Activated naive CD4-positive, alpha-beta T cell treated with anti-CD3 and anti-CD28 coated beads, Interleukin-2, amount 50 U/mL, for 24 hours (primary cell): ENCODE data around the gene SCAF4.
"Not testable (repeated sequence)": the region's sequence is repeated elsewhere in the genome, so short reads cannot be mapped to it uniquely, and the experiment has no call there.

Source experiments
- H3K27ac Mint-ChIP-seq: one replicate; pipeline ENCODE4 v1.8.0; 2021; ENCODE audit warnings: mild to moderate bottlenecking, mixed read lengths
- H3K27me3 Mint-ChIP-seq: one replicate; pipeline ENCODE4 v1.8.0; 2021; ENCODE audit warnings: mixed read lengths
- H3K36me3 Mint-ChIP-seq: one replicate; pipeline ENCODE4 v1.8.0; 2021; ENCODE audit warnings: mixed read lengths
- H3K4me1 Mint-ChIP-seq: one replicate; pipeline ENCODE4 v1.8.0; 2021; ENCODE audit warnings: mixed read lengths
- H3K4me3 Mint-ChIP-seq: one replicate; pipeline ENCODE4 v1.8.0; 2021; ENCODE audit warnings: mild to moderate bottlenecking, mixed read lengths
- H3K9me3 Mint-ChIP-seq: one replicate; pipeline ENCODE4 v1.8.0; 2021; ENCODE audit warnings: mixed read lengths

The SCAF4 gene

GRCh38 chr21:31731857-31732596 is at the start of gene SCAF4:
TSS of gene SCAF4 (minus strand) at chr21:31732118. CDS start at chr21:31731692, 426 bp downstream.
- Mint-ChIP-seq H3K4me3 (no peak within 1 kb of the TSS), H3K4me1 (peaks cover 16% of the 10 kb centered on the region), H3K27me3 (no peaks in the 10 kb centered on the region), H3K9me3 (no peaks in the 10 kb centered on the region), H3K27ac (peak within 1 kb of the TSS; percentile 71), H3K36me3 (no peaks in the 10 kb centered on the region)

- Mint-ChIP-seq H3K36me3 (no peaks in the 10 kb centered on the region), H3K9me3 (no peaks in the 10 kb centered on the region), H3K27me3 (peaks cover 2% of the 10 kb centered on the region), H3K4me1 (peaks cover 3% of the 10 kb centered on the region), H3K4me3 (no peak overlapping the region), H3K27ac (no peak overlapping the region)
These were observed 49.0 kb upstream of the SCAF4 start for GRCh38 chr21:31780944-31781343.

GRCh38 chr21:31778546-31778945 is 46.6 kb upstream of the SCAF4 start:
- peaks cover 2% of the 10 kb centered on the region for H3K27me3 Mint-ChIP-seq
- no peaks in the 10 kb centered on the region for H3K36me3 Mint-ChIP-seq
- no peak overlapping the region for H3K27ac Mint-ChIP-seq
- H3K4me1 Mint-ChIP-seq: no peaks in the 10 kb centered on the region
- no peak overlapping the region for H3K4me3 Mint-ChIP-seq
- no peaks in the 10 kb centered on the region for H3K9me3 Mint-ChIP-seq

- no peak overlapping the region for H3K4me3 Mint-ChIP-seq
- no peaks in the 10 kb centered on the region for H3K36me3 Mint-ChIP-seq
- no peaks in the 10 kb centered on the region for H3K9me3 Mint-ChIP-seq
- no peak overlapping the region for H3K27ac Mint-ChIP-seq
- H3K4me1 Mint-ChIP-seq: no peaks in the 10 kb centered on the region
- H3K27me3 Mint-ChIP-seq: peaks cover under 1% of the 10 kb centered on the region
These were observed 45.9 kb upstream of the SCAF4 start for GRCh38 chr21:31777857-31778256.

- no peak overlapping the region for H3K4me3 Mint-ChIP-seq
- H3K36me3 Mint-ChIP-seq: no peaks in the 10 kb centered on the region
- no peak overlapping the region for H3K27ac Mint-ChIP-seq
- no peaks in the 10 kb centered on the region for H3K4me1 Mint-ChIP-seq
- no peaks in the 10 kb centered on the region for H3K27me3 Mint-ChIP-seq
- no peaks in the 10 kb centered on the region for H3K9me3 Mint-ChIP-seq
These were observed 42.1 kb upstream of the SCAF4 start for GRCh38 chr21:31774031-31774430.

DNA sequence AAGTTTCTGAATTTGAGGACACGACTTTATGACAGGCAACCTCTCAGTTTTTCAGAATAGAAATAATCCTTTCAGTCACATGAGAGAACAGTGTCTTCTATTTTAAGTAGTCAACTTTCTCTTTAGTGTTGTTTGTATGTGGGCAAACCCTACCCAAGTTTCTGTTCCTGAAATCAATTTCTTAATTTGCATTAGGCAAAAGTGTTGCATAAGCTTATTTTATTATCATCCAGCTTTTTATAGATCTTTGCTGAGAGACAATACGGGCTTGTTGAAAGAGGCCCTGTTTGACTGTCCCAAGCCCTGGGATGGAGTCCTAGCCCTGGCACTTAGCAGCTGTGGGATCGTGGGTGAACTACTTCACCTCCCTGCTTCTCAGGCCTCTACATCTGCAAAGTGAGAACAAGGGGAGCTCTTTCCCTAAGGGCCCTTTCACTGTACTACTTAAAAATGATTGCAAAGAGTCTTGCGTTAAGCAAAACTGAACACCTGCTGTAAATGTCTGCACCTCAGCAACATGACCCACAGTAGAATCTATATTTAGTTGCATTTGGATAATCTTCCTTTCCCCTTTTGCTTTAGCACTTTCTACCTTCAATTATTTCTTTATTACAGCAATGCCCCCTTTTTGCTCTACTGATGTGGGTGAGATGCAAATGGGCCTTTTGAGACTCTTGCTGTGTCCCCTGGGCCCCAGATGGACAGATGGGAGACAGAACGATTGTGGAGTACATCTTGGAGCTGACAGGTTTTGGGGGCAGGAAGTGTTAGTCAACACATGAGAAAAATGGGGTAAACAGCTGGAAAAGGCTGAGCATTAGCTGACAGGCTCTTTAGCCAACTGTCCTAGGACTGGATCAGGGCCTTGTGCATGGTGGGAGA is 41.0 kb upstream of the SCAF4 start:
- Mint-ChIP-seq H3K4me1 (no peaks in the 10 kb centered on the region), H3K27ac (no peak overlapping the region), H3K9me3 (peaks cover 4% of the 10 kb centered on the region), H3K4me3 (no peak overlapping the region), H3K27me3 (no peaks in the 10 kb centered on the region), H3K36me3 (no peaks in the 10 kb centered on the region)

DNA sequence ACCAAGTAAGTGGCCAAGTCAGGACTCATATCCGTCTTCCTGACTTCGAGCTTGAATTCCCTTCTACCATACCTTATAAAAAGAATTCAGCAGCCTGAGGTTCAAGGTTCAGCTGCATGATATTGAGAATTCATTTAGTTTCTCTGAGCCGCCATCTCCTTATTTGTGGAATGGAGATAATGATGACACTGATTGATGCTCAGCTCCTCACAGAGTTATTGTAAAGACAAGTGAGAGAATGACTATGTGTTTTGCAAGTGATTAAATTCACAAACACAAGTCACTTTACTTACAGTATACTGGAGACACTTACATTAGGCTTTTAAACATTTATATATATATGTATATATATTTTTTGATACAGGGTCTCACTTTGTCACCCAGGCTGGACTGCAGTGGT is 39.8 kb upstream of the SCAF4 start:
- no peak overlapping the region for H3K4me3 Mint-ChIP-seq
- peaks cover 4% of the 10 kb centered on the region for H3K9me3 Mint-ChIP-seq
- no peaks in the 10 kb centered on the region for H3K4me1 Mint-ChIP-seq
- H3K27ac Mint-ChIP-seq: no peak overlapping the region
- no peaks in the 10 kb centered on the region for H3K27me3 Mint-ChIP-seq
- H3K36me3 Mint-ChIP-seq: no peaks in the 10 kb centered on the region

DNA sequence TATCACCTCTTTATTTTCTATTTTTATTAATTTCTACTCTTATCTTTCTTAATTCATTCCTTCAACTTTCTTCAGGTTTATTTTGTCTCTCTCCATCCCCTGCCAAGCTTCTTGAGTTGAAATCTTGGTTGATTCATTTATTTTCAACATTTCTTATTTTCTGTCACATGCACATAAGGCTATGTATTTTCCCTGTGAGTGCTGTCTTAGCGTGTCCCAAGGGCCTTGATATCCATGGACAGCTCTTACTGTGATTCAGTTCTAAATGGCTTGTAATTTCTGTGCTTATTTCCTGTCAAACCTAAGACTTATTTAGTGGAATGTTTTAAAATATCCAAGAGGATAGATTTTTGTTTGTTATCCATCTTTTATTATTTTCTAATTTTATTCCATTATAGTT is 36.8 kb upstream of the SCAF4 start:
- Mint-ChIP-seq H3K27me3 (no peaks in the 10 kb centered on the region), H3K4me1 (no peaks in the 10 kb centered on the region), H3K36me3 (no peaks in the 10 kb centered on the region), H3K9me3 (peaks cover 4% of the 10 kb centered on the region), H3K27ac (no peak overlapping the region), H3K4me3 (no peak overlapping the region)

- Mint-ChIP-seq H3K4me3 (no peak overlapping the region), H3K36me3 (no peaks in the 10 kb centered on the region), H3K4me1 (no peaks in the 10 kb centered on the region), H3K9me3 (peaks cover 4% of the 10 kb centered on the region), H3K27me3 (no peaks in the 10 kb centered on the region), H3K27ac (no peak overlapping the region)
These were observed 35.0 kb upstream of the SCAF4 start for GRCh38 chr21:31766899-31767298.

DNA sequence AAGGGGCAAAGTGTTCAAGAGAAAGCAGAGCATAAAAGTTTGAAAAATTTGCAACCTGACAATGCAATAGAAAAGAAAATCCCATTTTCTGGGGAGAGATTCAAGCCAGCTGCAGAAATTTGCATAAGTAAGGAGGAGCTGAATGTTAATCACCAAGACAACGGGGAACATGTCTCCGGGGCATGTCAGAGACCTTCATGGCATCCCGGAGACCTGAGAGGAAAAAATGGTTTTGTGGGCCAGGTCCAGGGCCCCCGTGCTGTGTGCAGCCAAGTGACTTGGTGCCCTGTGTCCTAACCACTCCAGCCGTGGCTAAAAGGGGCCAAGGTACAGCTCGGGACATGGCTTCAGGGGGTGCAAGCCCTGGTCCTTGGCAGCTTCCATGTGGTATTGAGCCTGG is 33.9 kb upstream of the SCAF4 start:
- H3K4me1 Mint-ChIP-seq, H3K36me3 Mint-ChIP-seq, H3K27ac Mint-ChIP-seq, H3K27me3 Mint-ChIP-seq, H3K9me3 Mint-ChIP-seq, H3K4me3 Mint-ChIP-seq: not testable (repeated sequence)

GRCh38 chr21:31760931-31761330 is 29.0 kb upstream of the SCAF4 start:
- H3K36me3 Mint-ChIP-seq: no peaks in the 10 kb centered on the region
- peaks cover 2% of the 10 kb centered on the region for H3K27me3 Mint-ChIP-seq
- no peaks in the 10 kb centered on the region for H3K9me3 Mint-ChIP-seq
- no peaks in the 10 kb centered on the region for H3K4me1 Mint-ChIP-seq
- no peak overlapping the region for H3K4me3 Mint-ChIP-seq
- H3K27ac Mint-ChIP-seq: no peak overlapping the region

- Mint-ChIP-seq H3K9me3 (no peaks in the 10 kb centered on the region), H3K4me1 (no peaks in the 10 kb centered on the region), H3K27ac (no peak overlapping the region), H3K4me3 (no peak overlapping the region), H3K36me3 (no peaks in the 10 kb centered on the region), H3K27me3 (peaks cover 2% of the 10 kb centered on the region)
These were observed 24.9 kb upstream of the SCAF4 start for GRCh38 chr21:31756787-31757186.

GRCh38 chr21:31755027-31755426 is 23.1 kb upstream of the SCAF4 start:
- Mint-ChIP-seq H3K9me3 (no peaks in the 10 kb centered on the region), H3K27ac (no peak overlapping the region), H3K36me3 (no peaks in the 10 kb centered on the region), H3K4me1 (no peaks in the 10 kb centered on the region), H3K27me3 (peaks cover 2% of the 10 kb centered on the region), H3K4me3 (no peak overlapping the region)

- Mint-ChIP-seq H3K9me3 (no peaks in the 10 kb centered on the region), H3K4me1 (no peaks in the 10 kb centered on the region), H3K27me3 (no peaks in the 10 kb centered on the region), H3K27ac (no peak overlapping the region), H3K4me3 (no peak overlapping the region), H3K36me3 (no peaks in the 10 kb centered on the region)
These were observed 22.7 kb upstream of the SCAF4 start for GRCh38 chr21:31754708-31754960.

DNA sequence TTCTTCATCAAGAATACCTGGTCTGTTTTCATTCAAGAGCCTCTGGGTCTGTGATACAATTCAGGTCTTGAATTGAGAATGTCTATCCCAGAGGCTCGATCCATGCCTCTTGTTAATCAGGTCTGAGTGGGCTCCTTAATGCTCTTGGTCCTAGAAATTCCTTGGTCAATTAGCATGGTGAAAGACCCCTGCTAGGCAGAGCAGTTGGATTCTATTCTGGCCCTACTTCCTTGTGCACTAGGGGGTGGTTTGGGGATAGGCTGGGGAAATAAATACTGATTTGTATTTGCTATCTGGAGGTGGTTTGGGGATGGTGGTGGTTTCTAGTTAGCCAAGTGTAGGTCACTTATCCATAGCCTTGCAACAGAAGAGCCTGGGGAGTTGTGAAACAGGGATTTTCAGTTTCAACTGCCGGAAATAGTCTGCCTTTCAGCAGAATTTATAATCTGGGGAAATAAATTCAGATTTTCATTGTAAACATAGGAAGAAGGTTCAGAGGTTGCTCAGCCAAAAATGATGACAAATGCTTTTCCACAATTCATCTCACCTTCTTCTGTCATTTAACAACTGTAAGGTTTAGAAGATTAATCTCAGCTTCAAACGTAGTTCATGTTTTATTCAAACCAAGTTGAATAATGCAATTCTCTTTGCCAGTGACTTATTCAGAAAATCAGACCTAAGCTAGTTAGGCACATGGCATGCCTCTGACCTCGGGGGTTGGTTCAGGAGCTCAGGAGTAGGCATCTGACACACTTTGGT is 22.2 kb upstream of the SCAF4 start:
- Mint-ChIP-seq H3K9me3 (no peaks in the 10 kb centered on the region), H3K27ac (no peak overlapping the region), H3K4me3 (no peak overlapping the region), H3K36me3 (no peaks in the 10 kb centered on the region), H3K4me1 (no peaks in the 10 kb centered on the region), H3K27me3 (no peaks in the 10 kb centered on the region)

DNA sequence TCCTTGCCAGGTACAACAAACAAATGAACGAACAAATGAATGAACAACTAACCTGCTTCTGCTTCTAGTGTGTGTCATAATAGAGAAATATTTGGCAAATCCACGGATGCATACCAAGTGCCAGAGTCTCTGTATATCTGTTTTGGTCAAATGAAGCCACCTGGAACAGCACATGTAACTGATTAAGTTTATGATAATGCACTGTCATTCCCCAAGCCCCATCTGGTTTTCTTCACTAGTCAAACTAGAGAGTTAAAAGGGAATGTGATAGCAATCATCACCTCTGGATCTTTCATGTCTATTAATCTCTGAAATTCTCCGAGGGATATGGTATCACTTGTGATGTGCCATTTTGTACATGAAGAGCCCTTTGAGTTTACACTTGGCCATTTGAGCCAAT is 21.0 kb upstream of the SCAF4 start:
- no peak overlapping the region for H3K27ac Mint-ChIP-seq
- H3K4me3 Mint-ChIP-seq: no peak overlapping the region
- no peaks in the 10 kb centered on the region for H3K9me3 Mint-ChIP-seq
- H3K36me3 Mint-ChIP-seq: no peaks in the 10 kb centered on the region
- no peaks in the 10 kb centered on the region for H3K4me1 Mint-ChIP-seq
- no peaks in the 10 kb centered on the region for H3K27me3 Mint-ChIP-seq
